Activated naive CD4-positive, alpha-beta T cell treated with anti-CD3 and anti-CD28 coated beads, Interleukin-2, amount 50 U/mL, for 24 hours (primary cell): ENCODE results near the gene PDIA6.

Experiments used
- H3K27ac Mint-ChIP-seq: one replicate; pipeline ENCODE4 v1.8.0; 2021; ENCODE audit warnings: mild to moderate bottlenecking, mixed read lengths
- H3K27me3 Mint-ChIP-seq: one replicate; pipeline ENCODE4 v1.8.0; 2021; ENCODE audit warnings: mixed read lengths
- H3K36me3 Mint-ChIP-seq: one replicate; pipeline ENCODE4 v1.8.0; 2021; ENCODE audit warnings: mixed read lengths
- H3K4me1 Mint-ChIP-seq: one replicate; pipeline ENCODE4 v1.8.0; 2021; ENCODE audit warnings: mixed read lengths
- H3K4me3 Mint-ChIP-seq: one replicate; pipeline ENCODE4 v1.8.0; 2021; ENCODE audit warnings: mild to moderate bottlenecking, mixed read lengths
- H3K9me3 Mint-ChIP-seq: one replicate; pipeline ENCODE4 v1.8.0; 2021; ENCODE audit warnings: mixed read lengths

The PDIA6 gene

GRCh38 chr2:10753156-10753555, 59.4 kb downstream of the PDIA6 start:
- Mint-ChIP-seq H3K4me3 (no peak overlapping the region), H3K9me3 (no peaks in the 10 kb centered on the region), H3K27me3 (no peaks in the 10 kb centered on the region), H3K4me1 (no peaks in the 10 kb centered on the region), H3K27ac (no peak overlapping the region), H3K36me3 (no peaks in the 10 kb centered on the region)

- Mint-ChIP-seq H3K9me3 (no peaks in the 10 kb centered on the region), H3K27me3 (no peaks in the 10 kb centered on the region), H3K4me1 (no peaks in the 10 kb centered on the region), H3K36me3 (no peaks in the 10 kb centered on the region), H3K27ac (no peak overlapping the region), H3K4me3 (no peak overlapping the region)
Measured at GRCh38 chr2:10752236-10752635, 60.3 kb downstream of the PDIA6 start.

- H3K27me3 Mint-ChIP-seq = no peaks in the 10 kb centered on the region
- no peak overlapping the region for H3K27ac Mint-ChIP-seq
- no peak overlapping the region for H3K4me3 Mint-ChIP-seq
- H3K36me3 Mint-ChIP-seq = no peaks in the 10 kb centered on the region
- peaks cover 3% of the 10 kb centered on the region for H3K4me1 Mint-ChIP-seq
- H3K9me3 Mint-ChIP-seq = no peaks in the 10 kb centered on the region
Measured at GRCh38 chr2:10750610-10751009, 62.0 kb downstream of the PDIA6 start.

- Mint-ChIP-seq H3K27ac (no peak overlapping the region), H3K27me3 (no peaks in the 10 kb centered on the region), H3K36me3 (no peaks in the 10 kb centered on the region), H3K4me1 (peaks cover 6% of the 10 kb centered on the region), H3K9me3 (no peaks in the 10 kb centered on the region), H3K4me3 (no peak overlapping the region)
Measured at GRCh38 chr2:10742666-10743065, 69.9 kb downstream of the PDIA6 start.

GRCh38 chr2:10741139-10741538, 71.4 kb downstream of the PDIA6 start:
- no peaks in the 10 kb centered on the region for H3K9me3 Mint-ChIP-seq
- peaks cover 6% of the 10 kb centered on the region for H3K4me1 Mint-ChIP-seq
- no peak overlapping the region for H3K4me3 Mint-ChIP-seq
- no peaks in the 10 kb centered on the region for H3K27me3 Mint-ChIP-seq
- H3K27ac Mint-ChIP-seq = no peak overlapping the region
- H3K36me3 Mint-ChIP-seq = no peaks in the 10 kb centered on the region

- no peaks in the 10 kb centered on the region for H3K4me1 Mint-ChIP-seq
- H3K9me3 Mint-ChIP-seq = no peaks in the 10 kb centered on the region
- H3K4me3 Mint-ChIP-seq = no peak overlapping the region
- no peaks in the 10 kb centered on the region for H3K36me3 Mint-ChIP-seq
- no peaks in the 10 kb centered on the region for H3K27me3 Mint-ChIP-seq
- no peak overlapping the region for H3K27ac Mint-ChIP-seq
Measured at GRCh38 chr2:10740226-10740625, 72.4 kb downstream of the PDIA6 start.

- no peaks in the 10 kb centered on the region for H3K4me1 Mint-ChIP-seq
- no peaks in the 10 kb centered on the region for H3K9me3 Mint-ChIP-seq
- no peaks in the 10 kb centered on the region for H3K36me3 Mint-ChIP-seq
- no peaks in the 10 kb centered on the region for H3K27me3 Mint-ChIP-seq
- H3K4me3 Mint-ChIP-seq = no peak overlapping the region
- H3K27ac Mint-ChIP-seq = no peak overlapping the region
Measured at GRCh38 chr2:10738192-10738591, 74.4 kb downstream of the PDIA6 start.

GRCh38 chr2:10733980-10734379, 78.6 kb downstream of the PDIA6 start:
- no peak overlapping the region for H3K4me3 Mint-ChIP-seq
- no peaks in the 10 kb centered on the region for H3K9me3 Mint-ChIP-seq
- H3K4me1 Mint-ChIP-seq = no peaks in the 10 kb centered on the region
- H3K27ac Mint-ChIP-seq = no peak overlapping the region
- H3K36me3 Mint-ChIP-seq = no peaks in the 10 kb centered on the region
- no peaks in the 10 kb centered on the region for H3K27me3 Mint-ChIP-seq

- Mint-ChIP-seq H3K9me3 (no peaks in the 10 kb centered on the region), H3K27ac (no peak overlapping the region), H3K27me3 (no peaks in the 10 kb centered on the region), H3K4me3 (no peak overlapping the region), H3K36me3 (no peaks in the 10 kb centered on the region), H3K4me1 (no peaks in the 10 kb centered on the region)
Measured at GRCh38 chr2:10733566-10733925, 79.0 kb downstream of the PDIA6 start.
